K562 (cell line): ENCODE measurements around the gene SLC4A3. TPM values are rescaled to one million over a fixed set of nuclear protein-coding genes. Genes with fewer than 3 reads are reported as not detected.

Experiments
- CBX2 ChIP-seq: fragments of 200-600 bp; sonication (generic); IDR thresholded peaks from one replicate; pipeline ENCODE4 v1.6.1; 2012; ENCODE audit warnings: mild to moderate bottlenecking, low read length, inconsistent platforms; ENCODE audit not compliant: insufficient read depth, poor library complexity, severe bottlenecking
- CHD1 ChIP-seq: fragments of 200-600 bp; sonication (generic); IDR thresholded peaks from one replicate; pipeline ENCODE4 v1.6.1; 2012; ENCODE audit warnings: mild to moderate bottlenecking, moderate library complexity, low read length, inconsistent platforms
- FIP1L1 ChIP-seq: fragments of 200-400 bp; formaldehyde crosslinking; IDR thresholded peaks from 2 replicates; pipeline ENCODE4 v1.6.1; 2018; ENCODE audit warnings: mild to moderate bottlenecking, low read depth, low read length; ENCODE audit not compliant: poor library complexity, severe bottlenecking
- FOXA3 ChIP-seq, 2 experiments: fragments of 450-650 bp in 1 of 2; sonication (generic) in 1 of 2; formaldehyde crosslinking; IDR thresholded peaks in 1 of 2; conservative IDR thresholded peaks in 1 of 2; 2 replicates each; pipeline versions ENCODE4 v1.4.0 to v1.8.0; 2020 to 2022; ENCODE audit warnings: mild to moderate bottlenecking in 2 of 2, missing genetic modification reagents in 1 of 2
- JUND ChIP-seq, 2 experiments: IDR thresholded peaks; 2 replicates in 1 of 2; 3 replicates in 1 of 2; pipeline ENCODE4 v1.6.1; 2011; ENCODE audit warnings: borderline replicate concordance in 2 of 2, low read depth in 2 of 2, low read length in 2 of 2, improper control_type of control experiment in 1 of 2, missing biosample characterization in 1 of 2, missing genetic modification characterization in 1 of 2, missing genetic modification reagents in 1 of 2
- KDM4B ChIP-seq, 2 experiments: fragments of 450-650 bp in 1 of 2; sonication (generic) in 1 of 2; IDR thresholded peaks; 2 replicates each; pipeline ENCODE4 v1.6.1; 2016 to 2017; ENCODE audit warnings: borderline replicate concordance in 2 of 2, antibody characterized with exemption in 1 of 2, low read depth in 1 of 2, mild to moderate bottlenecking in 1 of 2
- MAFG ChIP-seq: fragments of 450-650 bp; conservative IDR thresholded peaks from 2 replicates; pipeline ENCODE4 v1.6.1; 2016; ENCODE audit warnings: missing genetic modification characterization, missing compliant biosample characterization
- SNRNP70 ChIP-seq: fragments of 200-400 bp; formaldehyde crosslinking; optimal IDR thresholded peaks from 2 replicates; pipeline ENCODE3; 2017; ENCODE audit warnings: low read depth, low read length
- ZBTB1 ChIP-seq: sonication (generic); formaldehyde crosslinking; IDR thresholded peaks from 2 replicates; pipeline ENCODE4 v1.8.1; 2023; ENCODE audit warnings: missing genetic modification reagents, low read depth, mild to moderate bottlenecking, borderline replicate concordance
- ZBTB8A ChIP-seq: fragments of 450-650 bp; IDR thresholded peaks from 2 replicates; pipeline ENCODE4 v1.6.1; 2018; ENCODE audit warnings: mild to moderate bottlenecking, moderate library complexity; ENCODE audit not compliant: partially characterized antibody
- ZFP36 ChIP-seq: fragments of 150-350 bp; IDR thresholded peaks from 2 replicates; pipeline ENCODE4 v1.6.1; 2018; ENCODE audit warnings: low read length, low read depth; ENCODE audit not compliant: partially characterized antibody
- ZNF408 ChIP-seq: fragments of 250-450 bp; sonication (Bioruptor Pico); IDR thresholded peaks from 2 replicates; pipeline ENCODE4 v1.4.0; 2020; ENCODE audit warnings: low read depth, mild to moderate bottlenecking, moderate library complexity
- ZNF785 ChIP-seq: fragments of 250-450 bp; sonication (Bioruptor Pico); IDR thresholded peaks from 2 replicates; pipeline ENCODE4 v1.4.0; 2020; ENCODE audit warnings: mild to moderate bottlenecking
- polyA plus RNA-seq, 8 experiments: library from polyadenylated mRNA; depleted of rRNA in 4 of 8; stranded (reverse) in 5 of 8; unstranded in 3 of 8; fragments of >200 nt; fragmentation: Nextera tagmentation in 2 of 8; fragmentation: Illumina TruSeq in 1 of 8; extraction: Ambion mirVana in 2 of 8; extraction: Trizol in 1 of 8; gene quantifications; 2 replicates each; pipeline versions ENCODE4 v1.2.1 to v1.2.3, GENCODE V29; 2011 to 2014; ENCODE audit warnings: inconsistent platforms in 1 of 8, missing spikeins in 1 of 8
- total RNA-seq, 7 experiments: library from RNA; depleted of rRNA in 6 of 7; stranded (reverse); fragments of >200 nt in 6 of 7; fragmentation: Illumina TruSeq in 2 of 7; extraction: Trizol in 2 of 7; gene quantifications; 2 replicates each; pipeline versions ENCODE4 v1.2.1 to v1.2.3, GENCODE V29; 2011 to 2021; ENCODE audit warnings: low replicate concordance in 1 of 7
- TF ChIP-seq, protein P1 (sequence below), 2 experiments: fragments of 450-650 bp in 1 of 2; sonication (generic) in 1 of 2; formaldehyde crosslinking in 1 of 2; IDR thresholded peaks; 2 replicates each; pipeline versions ENCODE4 v1.7.1 to v1.9.0; 2016 to 2022; ENCODE audit warnings: inconsistent platforms in 1 of 2, mild to moderate bottlenecking in 1 of 2, missing genetic modification reagents in 1 of 2
- TF ChIP-seq, protein P2 (sequence below): fragments of 250-450 bp; sonication (Bioruptor Pico); IDR thresholded peaks from 2 replicates; pipeline ENCODE4 v1.5.0; 2021

SLC4A3 gene
- total and polyA plus RNA-seq, 9 of the 15 experiments (the other 6 are each of a cell fraction or from before 2014, with no cell fraction given): 0.04 to 0.31 (median 0.16) TPM; not detected in 5

DNA sequence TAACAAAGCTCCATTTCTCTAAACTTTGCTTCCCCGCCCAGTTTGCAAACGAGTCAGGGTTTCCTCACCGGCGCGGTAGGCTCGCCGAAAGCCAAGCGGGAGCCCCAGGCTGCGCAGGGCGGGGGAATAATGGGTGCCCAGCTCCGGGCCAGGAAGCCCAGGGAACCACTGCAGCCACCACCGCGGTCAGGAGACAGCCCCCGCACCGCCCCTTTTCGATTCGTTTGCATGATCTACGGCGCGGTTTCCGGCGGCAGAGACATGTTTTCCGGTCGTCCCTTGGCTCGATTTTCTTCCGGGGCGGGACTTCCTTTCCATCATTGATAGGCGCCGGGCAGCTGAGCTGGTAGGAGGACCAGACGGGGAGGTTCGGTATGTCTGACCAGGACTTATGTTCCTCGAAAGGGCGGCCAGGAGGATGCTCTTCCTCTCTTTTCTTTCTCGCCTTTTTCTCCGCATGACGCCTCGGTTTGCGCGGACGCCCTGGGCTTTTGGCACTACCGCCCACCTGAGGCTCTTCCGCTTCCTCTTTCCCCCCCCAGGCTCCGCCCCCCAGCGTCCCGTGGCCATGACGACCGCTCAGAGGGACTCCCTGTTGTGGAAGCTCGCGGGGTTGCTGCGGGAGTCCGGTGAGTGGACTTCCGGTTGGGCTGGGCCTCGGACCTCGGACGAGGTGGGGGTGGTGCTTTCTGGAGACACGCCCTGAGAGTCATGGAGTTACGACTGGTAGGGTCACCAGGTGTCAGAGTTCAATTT lies 29.7 kb upstream of the SLC4A3 start, which contains the start of gene STK11IP (continued):
- TF ChIP-seq, protein P1, sequence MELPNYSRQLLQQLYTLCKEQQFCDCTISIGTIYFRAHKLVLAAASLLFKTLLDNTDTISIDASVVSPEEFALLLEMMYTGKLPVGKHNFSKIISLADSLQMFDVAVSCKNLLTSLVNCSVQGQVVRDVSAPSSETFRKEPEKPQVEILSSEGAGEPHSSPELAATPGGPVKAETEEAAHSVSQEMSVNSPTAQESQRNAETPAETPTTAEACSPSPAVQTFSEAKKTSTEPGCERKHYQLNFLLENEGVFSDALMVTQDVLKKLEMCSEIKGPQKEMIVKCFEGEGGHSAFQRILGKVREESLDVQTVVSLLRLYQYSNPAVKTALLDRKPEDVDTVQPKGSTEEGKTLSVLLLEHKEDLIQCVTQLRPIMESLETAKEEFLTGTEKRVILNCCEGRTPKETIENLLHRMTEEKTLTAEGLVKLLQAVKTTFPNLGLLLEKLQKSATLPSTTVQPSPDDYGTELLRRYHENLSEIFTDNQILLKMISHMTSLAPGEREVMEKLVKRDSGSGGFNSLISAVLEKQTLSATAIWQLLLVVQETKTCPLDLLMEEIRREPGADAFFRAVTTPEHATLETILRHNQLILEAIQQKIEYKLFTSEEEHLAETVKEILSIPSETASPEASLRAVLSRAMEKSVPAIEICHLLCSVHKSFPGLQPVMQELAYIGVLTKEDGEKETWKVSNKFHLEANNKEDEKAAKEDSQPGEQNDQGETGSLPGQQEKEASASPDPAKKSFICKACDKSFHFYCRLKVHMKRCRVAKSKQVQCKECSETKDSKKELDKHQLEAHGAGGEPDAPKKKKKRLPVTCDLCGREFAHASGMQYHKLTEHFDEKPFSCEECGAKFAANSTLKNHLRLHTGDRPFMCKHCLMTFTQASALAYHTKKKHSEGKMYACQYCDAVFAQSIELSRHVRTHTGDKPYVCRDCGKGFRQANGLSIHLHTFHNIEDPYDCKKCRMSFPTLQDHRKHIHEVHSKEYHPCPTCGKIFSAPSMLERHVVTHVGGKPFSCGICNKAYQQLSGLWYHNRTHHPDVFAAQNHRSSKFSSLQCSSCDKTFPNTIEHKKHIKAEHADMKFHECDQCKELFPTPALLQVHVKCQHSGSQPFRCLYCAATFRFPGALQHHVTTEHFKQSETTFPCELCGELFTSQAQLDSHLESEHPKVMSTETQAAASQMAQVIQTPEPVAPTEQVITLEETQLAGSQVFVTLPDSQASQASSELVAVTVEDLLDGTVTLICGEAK (IDR thresholded peaks at IDR 0.05): peak; percentile 98
- TF ChIP-seq, protein P1 (CRISPR knock-in tag; IDR thresholded peaks at IDR 0.05): no peak
- TF ChIP-seq JUND (IDR thresholded peaks at IDR 0.05; ENCODE audit: borderline replicate concordance, low read depth, low read length): no peak
- TF ChIP-seq JUND (tag; IDR thresholded peaks at IDR 0.05; ENCODE audit: borderline replicate concordance, low read depth, low read length): peak; percentile 12; the same call in 2 of the 3 replicates
- TF ChIP-seq ZFP36: no peak
- TF ChIP-seq ZNF408 (CRISPR knock-in tag): no peak
- no peak for TF ChIP-seq ZNF785 (CRISPR knock-in tag)
- no peak for TF ChIP-seq MAFG (tag)
- TF ChIP-seq FIP1L1: no peak
- TF ChIP-seq FOXA3 (CRISPR knock-in tag; conservative IDR thresholded peaks at IDR 0.05 in 1 of 2, IDR thresholded peaks at IDR 0.05 in 1 of 2): no peak
- TF ChIP-seq SNRNP70: no peak
- no peak for TF ChIP-seq ZBTB8A
- no peak for TF ChIP-seq CHD1
- peak; percentile 88; the same call in 1 of the 2 replicates for TF ChIP-seq ZBTB1 (CRISPR knock-in tag)
- TF ChIP-seq, protein P2, sequence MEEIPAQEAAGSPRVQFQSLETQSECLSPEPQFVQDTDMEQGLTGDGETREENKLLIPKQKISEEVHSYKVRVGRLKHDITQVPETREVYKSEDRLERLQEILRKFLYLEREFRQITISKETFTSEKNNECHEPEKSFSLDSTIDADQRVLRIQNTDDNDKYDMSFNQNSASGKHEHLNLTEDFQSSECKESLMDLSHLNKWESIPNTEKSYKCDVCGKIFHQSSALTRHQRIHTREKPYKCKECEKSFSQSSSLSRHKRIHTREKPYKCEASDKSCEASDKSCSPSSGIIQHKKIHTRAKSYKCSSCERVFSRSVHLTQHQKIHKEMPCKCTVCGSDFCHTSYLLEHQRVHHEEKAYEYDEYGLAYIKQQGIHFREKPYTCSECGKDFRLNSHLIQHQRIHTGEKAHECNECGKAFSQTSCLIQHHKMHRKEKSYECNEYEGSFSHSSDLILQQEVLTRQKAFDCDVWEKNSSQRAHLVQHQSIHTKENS (CRISPR knock-in tag): no peak
- TF ChIP-seq KDM4B (IDR thresholded peaks at IDR 0.05; ENCODE audit: borderline replicate concordance in 2 of 2, low read depth in 1 of 2): peak in 1 of 2 experiments; percentile 71; a peak in 1 of 4 replicates
- no peak for TF ChIP-seq CBX2
